ENCODE results near the gene HDAC4.

The HDAC4 gene

GRCh38 chr2:239385096-239386000 lies 15.5 kb downstream of the HDAC4 start:
- DNase-seq = no peak

DNA sequence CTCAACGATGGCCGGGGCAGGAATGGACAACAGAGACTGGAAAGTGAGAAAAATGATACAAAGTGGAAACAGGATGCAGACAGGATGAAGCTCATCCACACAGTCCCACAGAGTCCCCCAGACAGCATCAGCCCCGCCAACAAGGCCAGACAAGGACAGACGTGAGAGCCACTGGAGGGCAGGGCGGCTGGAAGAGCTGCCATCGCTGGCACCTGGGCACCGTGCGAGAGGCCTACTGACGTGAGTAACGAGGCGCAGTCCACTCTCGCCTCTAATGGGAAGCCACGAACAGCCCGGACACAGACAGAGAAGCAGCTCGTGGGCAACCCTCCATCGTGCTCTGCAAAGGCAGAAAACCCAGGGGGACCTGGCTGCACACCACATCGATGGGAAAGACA lies 17.1 kb downstream of the HDAC4 start:
- no peak for DNase-seq

DNA sequence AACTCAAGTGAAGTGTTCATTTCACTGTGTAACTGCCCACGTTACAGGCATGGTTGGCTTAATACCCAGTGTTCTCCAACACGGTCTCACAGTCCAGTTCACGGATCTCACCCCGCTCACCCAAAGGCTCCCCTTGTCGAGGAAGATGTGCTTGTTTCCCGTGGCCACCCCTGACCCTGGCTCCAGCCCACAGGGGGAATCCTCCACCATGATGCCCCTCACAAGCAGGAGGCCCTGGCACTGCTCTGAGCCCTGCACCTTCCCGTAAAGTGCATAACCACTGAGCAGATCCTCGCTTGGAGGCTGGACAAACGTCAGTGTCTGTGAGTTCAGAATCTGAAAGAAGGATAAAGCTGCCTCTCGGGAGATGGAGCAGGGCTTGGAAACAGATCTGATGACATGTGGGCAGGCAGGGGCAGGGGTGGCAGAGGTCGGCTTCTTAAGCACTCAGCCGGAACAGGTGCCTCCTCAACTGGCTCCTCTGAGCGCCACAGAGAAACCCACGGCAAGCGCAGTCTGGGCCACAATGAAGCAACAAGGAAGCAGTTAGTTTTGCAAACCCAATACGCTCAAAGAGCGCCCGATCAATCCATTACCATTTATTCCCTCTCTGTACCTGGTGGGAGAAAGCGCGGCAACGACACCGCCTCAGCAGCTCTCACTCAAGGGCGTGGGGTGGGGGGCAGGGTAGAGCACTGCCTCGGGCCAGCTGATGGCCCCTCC lies 17.6 kb downstream of the HDAC4 start:
- no peak for DNase-seq

- DNase-seq = no peak
These were observed 18.4 kb downstream of the HDAC4 start for GRCh38 chr2:239382384-239382880.

- peak in 27 of 56 donors; percentile 22 to 70 (median 45) for DNase-seq
These were observed 19.1 kb downstream of the HDAC4 start for GRCh38 chr2:239381709-239382134.

DNA sequence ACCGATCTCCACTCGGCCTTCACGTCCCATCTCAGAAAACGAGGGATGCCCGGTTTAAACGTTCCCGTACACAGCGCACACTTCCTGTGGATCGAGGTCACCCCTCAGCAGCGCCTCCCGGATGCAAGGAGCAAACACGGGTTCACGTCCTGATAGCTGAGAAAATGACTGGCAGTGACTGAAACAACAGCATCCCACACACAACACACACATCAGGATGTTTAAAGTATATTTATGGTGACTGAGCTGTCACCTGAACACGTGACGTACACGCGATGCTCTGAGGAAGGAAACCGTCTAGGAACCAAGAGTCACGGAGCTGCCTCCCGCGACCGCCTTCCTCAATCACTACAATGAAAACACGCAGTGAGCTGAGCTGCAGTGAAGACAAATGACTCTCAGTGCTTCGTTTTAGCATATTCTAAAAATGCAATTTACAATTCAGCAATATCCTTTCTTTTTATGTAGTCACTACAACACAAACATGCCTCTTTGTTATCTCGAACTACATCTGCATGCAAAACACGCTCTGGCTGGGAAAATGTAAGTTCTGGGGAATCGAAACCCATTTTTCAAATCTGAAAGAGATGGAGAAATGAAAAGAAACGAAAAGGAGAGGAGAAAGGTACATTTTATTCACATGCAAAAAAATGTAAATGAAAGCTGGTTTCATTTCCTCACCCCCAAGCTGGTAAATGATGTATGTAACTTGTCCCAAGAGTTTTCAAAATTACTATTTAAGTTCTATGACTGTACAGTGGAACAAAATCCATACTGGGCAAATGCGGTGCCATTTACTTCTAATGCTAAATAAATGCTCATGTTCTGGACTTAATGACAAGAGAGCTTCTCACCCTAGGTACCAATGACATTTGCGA lies 19.8 kb downstream of the HDAC4 start:
- peak in 31 of 56 donors; percentile 20 to 81 (median 53) for DNase-seq

- DNase-seq = no peak
These were observed 21.1 kb downstream of the HDAC4 start for GRCh38 chr2:239379641-239380170.

GRCh38 chr2:239378918-239379640 lies 21.7 kb downstream of the HDAC4 start:
- no peak for DNase-seq

GRCh38 chr2:239378021-239378917 lies 22.6 kb downstream of the HDAC4 start:
- no peak for DNase-seq

DNA sequence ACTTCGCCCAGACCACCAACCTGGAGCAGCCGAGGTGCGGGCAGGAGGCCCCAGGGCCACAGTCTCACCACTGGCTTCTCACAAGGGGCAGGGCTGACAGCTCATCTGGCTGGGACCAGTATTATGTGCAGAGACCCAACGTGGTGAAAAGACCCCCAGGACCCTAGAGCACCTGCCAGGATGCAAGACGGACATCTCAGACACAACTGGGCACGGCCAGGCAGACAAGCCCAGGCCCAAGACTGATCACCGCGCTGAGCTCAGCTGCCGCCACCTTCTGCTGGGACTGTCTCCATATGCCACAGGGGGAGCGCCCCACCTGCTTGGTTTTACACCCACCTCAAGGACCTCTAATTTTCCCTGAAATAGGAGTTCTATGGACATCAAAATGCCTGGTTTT lies 23.2 kb downstream of the HDAC4 start:
- DNase-seq = no peak

- DNase-seq = no peak
These were observed 23.8 kb downstream of the HDAC4 start for GRCh38 chr2:239376942-239377531.

DNA sequence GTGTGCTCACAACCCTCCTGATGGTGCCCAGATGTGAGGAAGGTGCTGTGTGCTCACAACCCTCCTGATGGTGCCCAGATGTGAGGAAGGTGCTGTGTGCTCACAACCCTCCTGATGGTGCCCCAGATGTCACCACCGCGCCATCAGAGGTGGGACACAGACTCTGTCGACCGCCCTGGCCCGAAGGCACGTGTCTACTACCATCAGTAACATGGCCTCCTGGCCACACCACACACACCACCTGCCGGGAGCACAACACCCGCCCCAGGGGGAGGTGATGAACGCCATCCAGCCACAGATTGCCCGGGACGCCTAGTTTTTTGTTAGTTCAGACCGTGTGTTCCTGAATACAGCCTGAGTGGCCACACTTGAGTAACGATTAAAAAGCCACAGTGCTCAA lies 24.5 kb downstream of the HDAC4 start:
- DNase-seq = no peak

GRCh38 chr2:239375278-239376061 lies 25.4 kb downstream of the HDAC4 start:
- no peak for DNase-seq

GRCh38 chr2:239374896-239375277 lies 25.9 kb downstream of the HDAC4 start:
- DNase-seq = no peak

DNA sequence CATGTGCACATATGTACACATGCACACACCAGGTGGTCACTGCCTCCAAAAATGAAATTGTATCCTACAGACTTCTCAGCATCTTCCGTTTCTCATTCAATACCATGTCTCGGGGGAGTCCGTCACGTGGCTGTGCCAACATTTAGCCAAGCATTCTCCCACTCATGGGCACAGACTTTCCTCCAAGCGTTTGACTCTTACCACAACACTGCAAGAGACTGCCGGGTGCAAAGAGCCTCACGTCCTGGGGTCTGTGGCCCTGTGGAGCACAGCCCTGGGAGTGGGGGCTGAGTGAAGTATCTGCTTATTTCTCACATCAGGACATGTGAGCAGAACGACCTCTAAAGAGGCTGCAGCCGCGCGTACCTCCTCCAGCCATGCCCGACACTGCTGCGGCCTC lies 28.0 kb downstream of the HDAC4 start:
- DNase-seq = no peak

DNA sequence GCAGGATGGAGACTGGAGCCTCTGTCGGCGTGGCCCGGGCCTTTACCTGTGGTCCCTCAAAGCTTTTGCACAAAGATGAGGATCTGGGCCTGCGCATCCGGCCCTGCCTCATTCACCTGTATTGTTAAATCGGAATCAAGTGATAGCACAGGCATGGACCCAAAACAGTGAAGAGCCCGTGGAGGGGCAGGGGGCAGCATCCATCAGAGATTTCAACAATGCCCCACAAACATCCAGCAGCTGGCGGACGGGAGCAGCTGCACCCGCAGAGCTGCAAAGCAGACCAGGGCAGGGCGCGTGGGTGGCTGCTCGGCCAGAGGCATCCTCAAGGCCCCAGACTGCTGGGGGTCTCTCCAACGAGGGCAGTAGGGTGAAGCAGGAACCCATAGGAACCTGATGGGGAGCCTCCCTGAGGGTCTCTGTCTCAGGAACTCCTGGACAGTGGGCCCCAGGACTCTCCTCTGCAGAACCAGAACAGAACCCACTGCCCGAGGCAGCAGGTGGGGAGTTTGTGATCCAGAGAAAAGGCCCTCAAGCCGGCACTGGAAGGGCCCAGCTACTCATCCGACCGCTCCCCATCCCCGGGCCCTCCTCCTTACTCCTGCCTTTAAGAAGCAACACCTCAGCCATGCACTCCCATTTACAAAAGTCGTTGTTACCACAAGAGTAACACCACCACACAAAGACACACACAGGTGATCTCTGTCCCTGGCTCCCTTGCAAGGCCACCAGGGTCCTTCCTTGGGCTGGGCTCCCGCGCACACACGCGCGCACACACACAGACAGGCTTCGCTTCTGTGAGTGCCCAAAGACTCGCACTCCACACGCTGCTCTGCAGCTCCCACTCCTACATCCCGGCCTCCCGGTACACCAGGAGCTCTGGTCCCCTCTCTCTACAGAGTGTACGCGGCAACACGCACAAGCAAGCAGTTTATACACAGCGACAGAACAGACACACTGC lies 28.8 kb downstream of the HDAC4 start:
- DNase-seq = peak in 1 of 56 donors; percentile 38

Data from nucleus accumbens (tissue), 56 donors.